ENCODE data around the gene MOB2.

DNA sequence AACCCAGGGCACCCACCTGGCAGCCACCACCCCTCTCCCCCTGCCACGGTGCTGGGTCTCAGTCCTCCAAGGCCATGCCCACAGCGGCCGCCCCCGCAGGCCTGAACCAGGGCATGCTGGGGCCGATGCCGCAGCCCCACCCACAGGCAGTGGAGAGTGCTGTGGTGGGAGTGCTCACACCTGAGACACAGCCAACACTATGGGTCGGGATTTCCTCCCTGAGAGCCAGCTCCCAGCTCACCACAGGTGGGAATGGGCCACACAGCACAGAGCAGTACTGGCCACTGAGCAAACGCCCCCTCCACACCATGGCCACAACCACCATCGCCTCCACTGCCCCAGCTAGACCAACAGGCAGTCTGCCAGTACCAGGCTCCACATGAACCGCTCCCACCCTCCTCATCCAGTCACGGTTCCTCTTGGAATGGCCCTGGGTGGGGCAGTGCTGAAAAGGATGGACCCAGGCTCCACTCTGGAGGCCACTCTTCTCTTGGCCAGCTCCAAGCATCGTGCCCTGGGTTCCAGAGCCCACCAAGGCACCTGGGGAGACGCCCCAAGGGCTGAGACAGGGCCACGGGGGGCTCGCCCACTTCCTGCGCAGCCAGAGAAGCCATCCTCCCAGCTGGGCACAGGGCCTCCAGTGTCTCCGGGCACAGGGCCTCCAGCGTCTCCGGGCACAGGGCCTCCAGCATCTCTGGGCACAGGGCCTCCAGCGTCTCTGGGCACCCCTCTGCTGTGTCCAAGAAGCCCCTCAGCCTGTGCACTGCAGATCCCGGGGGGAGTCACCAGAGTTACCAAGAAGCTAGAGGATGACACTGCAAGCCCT lies 14.2 kb downstream of the MOB2 start:
- no peak for TF ChIP-seq SIN3A (IDR thresholded peaks at IDR 0.05; ENCODE audit: borderline replicate concordance, insufficient read depth, low read length)
- no peak for TF ChIP-seq POLR2AphosphoS5 (IDR thresholded peaks at IDR 0.05; ENCODE audit: low read depth, low read length)
- TF ChIP-seq TAF1 (IDR thresholded peaks at IDR 0.05; ENCODE audit: borderline replicate concordance, insufficient read depth, low read length), result no peak
- TF ChIP-seq REST (IDR thresholded peaks at IDR 0.05; ENCODE audit: insufficient read depth in 1 of 2, low read depth in 2 of 2, low read length in 2 of 2), result no peak
- TF ChIP-seq FOXP2 (optimal IDR thresholded peaks at IDR 0.05; ENCODE audit: borderline replicate concordance, extremely low read depth, extremely low read length, insufficient read depth), result no peak

Data from PFSK-1 (cell line).